Hematopoietic multipotent progenitor cell treated with erythropoietin and hydrocortisone succinate and interleukin-3 and kit ligand, for 15 days (in vitro differentiated cells): ENCODE measurements around the gene MCRS1.

Source experiments
- DNase-seq: peaks from one replicate; pipeline ENCODE4 v3.0.0-alpha.2; 2015; ENCODE audit warnings: low spot score

The MCRS1 gene

DNA sequence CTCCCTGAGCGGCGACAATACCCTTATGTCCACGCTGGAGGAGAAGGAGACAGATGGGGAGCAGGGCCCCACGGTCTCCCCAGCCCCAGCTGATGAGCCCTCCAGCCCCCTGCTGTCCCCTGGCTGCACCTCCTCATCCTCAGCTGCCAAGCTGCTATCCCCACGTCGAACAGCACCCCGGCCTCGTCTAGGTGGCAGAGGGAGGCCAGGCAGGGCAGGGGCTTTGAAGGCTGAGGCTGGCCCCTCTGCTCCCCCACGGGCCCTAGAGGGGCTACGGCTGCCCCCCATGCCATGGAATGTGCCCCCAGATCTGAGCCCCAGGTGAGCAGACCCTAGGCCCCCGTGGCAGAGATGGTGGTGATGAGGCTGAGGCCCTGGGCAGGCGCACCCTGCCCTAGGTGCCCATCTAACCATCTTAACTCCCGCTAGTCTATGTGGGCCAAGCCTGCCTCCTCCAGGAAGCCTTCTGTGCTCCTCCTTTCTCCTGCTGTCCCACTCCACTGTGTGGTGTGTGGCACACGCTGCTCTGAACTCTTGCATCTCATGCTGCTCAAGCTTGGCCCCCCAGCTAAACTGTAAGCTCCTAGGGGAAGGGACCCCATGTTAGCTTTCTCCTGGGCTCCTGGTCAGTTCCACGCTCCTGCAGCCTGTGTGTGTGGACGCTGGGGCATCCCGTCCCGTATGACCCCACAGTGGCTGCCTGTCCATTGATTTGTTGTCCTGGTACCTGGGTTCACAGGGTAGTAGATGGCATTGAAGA is 12.1 kb downstream of the MCRS1 start:
- DNase-seq, result no peak

- DNase-seq, result no peak
These were observed 13.7 kb downstream of the MCRS1 start for GRCh38 chr12:49554266-49554665.

- peak; percentile 40 for DNase-seq
These were observed 14.3 kb downstream of the MCRS1 start for GRCh38 chr12:49553512-49554088.

DNA sequence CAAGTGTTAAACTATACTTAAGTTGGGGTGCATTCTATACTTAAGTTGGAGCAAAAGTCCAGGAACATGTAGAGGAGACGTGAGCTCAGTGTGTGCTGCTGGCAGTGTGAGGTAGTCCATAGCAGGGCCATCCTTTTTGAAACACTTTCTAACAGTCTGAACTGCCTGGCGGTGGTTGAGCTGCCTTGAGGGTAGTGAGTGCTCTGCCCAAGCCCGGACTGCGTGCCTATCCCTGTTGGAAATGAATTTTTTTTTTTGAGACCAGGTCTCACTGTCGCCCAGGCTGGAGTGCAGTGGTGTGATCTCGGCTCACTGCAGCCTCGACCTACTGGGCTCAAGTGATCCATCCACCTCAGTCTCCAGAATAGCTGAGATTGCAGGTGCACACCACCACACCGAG is 15.0 kb downstream of the MCRS1 start:
- no peak for DNase-seq

- no peak for DNase-seq
These were observed 15.5 kb downstream of the MCRS1 start for GRCh38 chr12:49552425-49552824.

- no peak for DNase-seq
These were observed 15.9 kb downstream of the MCRS1 start for GRCh38 chr12:49552014-49552413.

- no peak for DNase-seq
These were observed 17.2 kb downstream of the MCRS1 start for GRCh38 chr12:49550693-49551252.

DNA sequence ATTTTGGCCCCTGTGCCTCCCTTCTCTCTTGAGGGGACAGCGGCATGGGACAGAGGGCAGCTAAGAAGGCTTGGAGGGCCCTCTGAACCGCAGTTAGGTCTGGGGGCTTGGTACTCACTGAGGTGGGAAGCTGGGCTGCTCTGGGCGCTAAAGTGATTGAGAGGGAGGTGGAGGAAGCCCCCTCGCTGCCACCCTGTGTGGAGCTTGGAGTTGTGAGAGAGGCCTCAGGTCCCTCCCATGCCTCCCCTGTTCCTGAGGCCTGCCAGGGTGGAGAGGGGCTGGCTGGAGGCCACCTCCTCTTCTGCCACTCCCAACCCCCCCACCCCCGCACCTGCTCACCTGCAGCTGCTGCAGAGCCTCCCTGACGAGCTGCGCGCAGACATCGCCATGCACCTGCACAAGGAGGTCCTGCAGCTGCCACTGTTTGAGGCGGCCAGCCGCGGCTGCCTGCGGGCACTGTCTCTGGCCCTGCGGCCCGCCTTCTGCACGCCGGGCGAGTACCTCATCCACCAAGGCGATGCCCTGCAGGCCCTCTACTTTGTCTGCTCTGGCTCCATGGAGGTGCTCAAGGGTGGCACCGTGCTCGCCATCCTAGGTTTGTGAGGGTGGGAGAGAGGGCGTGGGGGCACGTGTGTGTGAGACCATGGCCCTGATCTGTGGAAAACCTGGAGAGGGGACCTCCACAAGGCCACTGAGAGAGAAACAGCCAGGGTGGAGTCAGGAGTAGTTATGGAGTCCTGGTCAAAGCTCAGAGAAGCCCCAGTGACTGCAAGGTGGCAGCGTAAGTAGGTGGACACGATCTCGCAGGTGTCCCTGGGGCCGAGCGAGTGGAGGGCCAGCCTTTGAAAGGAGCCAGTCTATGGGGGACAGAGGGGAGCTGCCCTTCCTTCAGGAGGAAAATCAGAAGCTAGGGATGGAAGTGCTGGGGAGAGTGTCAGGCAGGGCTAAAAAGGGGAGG is 17.9 kb downstream of the MCRS1 start:
- DNase-seq, result no peak

- no peak for DNase-seq
These were observed 18.9 kb downstream of the MCRS1 start for GRCh38 chr12:49548822-49549648.

- no peak for DNase-seq
These were observed 19.5 kb downstream of the MCRS1 start for GRCh38 chr12:49548481-49548821.

DNA sequence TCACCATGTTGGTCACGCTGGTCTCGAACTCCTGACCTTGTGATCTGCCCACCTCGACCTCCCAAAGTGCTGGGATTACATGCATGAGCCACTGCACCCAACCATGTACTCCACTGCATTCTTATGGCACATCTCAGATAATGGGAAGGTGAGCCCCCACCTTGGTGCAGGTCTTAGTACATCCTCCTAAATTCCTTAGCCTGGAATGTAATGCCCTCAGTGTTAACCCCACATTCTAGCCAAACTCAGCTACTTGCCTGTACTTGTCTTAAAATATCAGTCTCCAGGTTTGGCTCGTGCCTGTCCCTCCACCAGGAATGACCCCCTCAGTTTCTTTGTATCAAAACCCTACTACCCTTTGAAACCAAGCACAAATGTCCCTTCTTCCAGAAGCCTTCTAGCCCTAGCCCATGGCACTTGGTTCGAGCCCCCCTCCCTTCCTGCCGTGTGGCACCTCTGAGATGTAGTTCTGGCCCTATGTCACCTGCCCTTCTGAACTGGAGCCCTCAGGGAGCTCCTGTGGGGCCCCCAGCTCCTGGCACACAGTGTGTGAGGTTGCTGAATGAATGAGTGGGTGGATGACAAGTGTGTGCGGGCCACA is 20.8 kb downstream of the MCRS1 start:
- no peak for DNase-seq

DNA sequence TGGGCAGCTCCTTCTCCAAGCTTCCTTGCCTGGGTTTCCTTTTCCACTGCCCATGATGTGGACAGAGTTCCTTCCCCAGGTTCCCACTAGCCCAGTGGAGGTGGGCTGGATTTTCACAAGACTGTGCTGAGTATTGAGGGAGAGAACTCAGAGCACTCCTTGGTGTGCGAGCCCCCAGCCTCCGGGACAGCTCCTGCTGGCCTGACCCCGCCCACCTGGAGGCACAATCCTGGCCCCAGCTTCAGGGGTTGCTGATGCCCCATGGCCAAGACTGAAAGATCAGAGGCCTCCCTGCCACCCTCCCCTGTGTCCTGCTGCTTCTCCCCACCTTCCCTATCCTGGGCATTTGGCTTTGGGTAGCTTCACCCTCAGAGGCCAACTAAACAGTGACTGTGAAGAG is 21.5 kb downstream of the MCRS1 start:
- no peak for DNase-seq

- no peak for DNase-seq
These were observed 22.1 kb downstream of the MCRS1 start for GRCh38 chr12:49545815-49546214.

DNA sequence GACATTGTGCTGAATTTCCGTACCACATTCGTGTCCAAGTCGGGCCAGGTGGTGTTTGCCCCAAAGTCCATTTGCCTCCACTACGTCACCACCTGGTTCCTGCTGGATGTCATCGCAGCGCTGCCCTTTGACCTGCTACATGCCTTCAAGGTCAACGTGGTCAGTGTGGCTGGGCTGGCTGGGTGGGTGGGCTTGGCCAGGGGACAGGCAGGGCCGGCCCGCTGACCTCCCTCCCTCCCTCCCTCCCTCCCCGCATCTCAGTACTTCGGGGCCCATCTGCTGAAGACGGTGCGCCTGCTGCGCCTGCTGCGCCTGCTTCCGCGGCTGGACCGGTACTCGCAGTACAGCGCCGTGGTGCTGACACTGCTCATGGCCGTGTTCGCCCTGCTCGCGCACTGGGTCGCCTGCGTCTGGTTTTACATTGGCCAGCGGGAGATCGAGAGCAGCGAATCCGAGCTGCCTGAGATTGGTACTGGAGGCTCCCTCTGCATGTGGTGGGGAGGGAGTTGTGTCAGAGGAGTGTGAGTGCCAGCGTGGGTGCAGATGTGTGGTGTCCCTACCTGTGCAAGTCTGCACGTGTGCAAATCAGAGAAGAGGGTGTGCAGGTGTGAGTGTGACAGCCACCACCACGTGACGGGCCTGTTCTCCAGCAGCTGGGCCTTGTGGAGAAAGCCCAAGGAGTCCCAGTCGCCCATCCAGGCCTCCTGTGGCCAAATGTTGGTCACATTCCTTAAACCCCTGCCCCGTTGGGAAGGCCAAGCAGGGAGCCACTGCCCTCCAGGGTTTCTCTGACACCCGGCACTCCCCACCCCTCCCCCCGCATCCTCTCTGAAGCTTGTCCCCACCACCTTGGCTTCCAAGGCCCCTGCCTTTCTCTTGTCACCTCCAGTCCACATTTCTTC is 23.8 kb downstream of the MCRS1 start:
- DNase-seq, result no peak

GRCh38 chr12:49543221-49543913 is 24.6 kb downstream of the MCRS1 start:
- no peak for DNase-seq

- no peak for DNase-seq
These were observed 25.3 kb downstream of the MCRS1 start for GRCh38 chr12:49542592-49543160.

DNA sequence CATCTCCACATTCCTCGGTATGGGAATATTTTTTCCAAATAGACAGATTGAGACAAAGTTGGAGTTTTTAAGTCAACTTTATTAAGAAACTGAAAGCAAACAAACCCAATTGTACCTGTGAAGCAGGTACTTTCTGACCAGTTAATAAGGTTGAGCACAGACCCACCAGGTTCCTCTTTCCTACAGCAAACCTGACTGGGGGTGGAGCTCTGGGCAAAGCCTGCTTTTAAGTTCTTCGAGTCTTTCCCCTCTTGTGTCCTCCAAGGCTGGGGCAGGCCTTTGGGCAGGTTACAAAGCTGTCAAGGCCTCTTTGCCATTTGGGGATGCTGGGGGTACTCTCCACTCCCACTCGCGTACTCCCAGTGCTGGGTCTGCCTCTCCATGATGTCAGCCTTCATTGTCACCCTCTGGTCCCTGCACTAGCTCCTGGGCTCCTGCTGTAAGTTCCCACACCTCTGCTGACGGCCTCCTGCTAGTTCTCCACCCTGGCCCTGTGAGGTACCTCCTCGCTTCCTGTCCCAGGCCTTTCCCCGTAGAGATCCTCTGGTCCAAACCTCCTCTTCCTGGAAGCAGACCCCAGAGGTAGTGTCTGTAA is 25.9 kb downstream of the MCRS1 start:
- DNase-seq, result no peak

DNA sequence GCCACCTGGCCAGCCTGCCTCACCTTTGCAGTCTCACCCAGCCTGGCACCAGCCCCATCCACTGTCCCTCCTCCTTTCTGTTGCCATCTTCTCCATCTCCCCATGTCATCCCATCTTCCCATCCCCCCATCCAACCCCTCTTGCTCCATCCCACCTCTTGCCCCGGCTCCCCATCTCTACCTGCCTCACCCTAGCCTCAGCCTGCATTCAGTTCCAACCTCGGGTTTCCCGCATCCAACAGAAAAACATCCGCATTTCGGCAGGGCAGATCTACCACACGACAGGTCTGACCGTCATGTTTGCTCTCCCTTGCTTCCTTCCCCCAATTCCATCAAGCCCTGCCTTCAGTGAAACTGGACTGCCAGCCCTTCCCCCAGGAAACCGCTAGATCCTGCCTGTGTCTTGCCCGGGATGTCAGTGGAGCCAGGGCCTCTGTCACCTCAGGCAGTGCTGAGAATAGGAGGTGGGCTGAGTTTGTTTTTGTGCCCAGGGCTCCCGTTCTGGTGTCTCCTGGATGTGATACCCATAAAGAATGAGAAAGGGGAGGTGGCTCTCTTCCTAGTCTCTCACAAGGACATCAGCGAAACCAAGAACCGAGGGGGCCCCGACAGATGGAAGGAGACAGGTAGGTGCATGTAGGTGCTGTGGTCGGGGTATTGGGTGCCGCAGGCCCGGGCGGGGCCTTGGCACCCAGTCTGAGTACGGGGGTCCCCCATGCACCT is 26.6 kb downstream of the MCRS1 start:
- no peak for DNase-seq
